ENCODE data around the gene C10orf62. TPM values are rescaled to one million over a fixed set of nuclear protein-coding genes. Genes with fewer than 3 reads are reported as not detected.
A peak's percentile ranks its signal among the peaks of the same experiment; 100 is the strongest.

Gene C10orf62
- total RNA-seq, 6 experiments from 2014 or later, result 1.2 to 4.1 (median 2.2) TPM; not detected in 1

DNA sequence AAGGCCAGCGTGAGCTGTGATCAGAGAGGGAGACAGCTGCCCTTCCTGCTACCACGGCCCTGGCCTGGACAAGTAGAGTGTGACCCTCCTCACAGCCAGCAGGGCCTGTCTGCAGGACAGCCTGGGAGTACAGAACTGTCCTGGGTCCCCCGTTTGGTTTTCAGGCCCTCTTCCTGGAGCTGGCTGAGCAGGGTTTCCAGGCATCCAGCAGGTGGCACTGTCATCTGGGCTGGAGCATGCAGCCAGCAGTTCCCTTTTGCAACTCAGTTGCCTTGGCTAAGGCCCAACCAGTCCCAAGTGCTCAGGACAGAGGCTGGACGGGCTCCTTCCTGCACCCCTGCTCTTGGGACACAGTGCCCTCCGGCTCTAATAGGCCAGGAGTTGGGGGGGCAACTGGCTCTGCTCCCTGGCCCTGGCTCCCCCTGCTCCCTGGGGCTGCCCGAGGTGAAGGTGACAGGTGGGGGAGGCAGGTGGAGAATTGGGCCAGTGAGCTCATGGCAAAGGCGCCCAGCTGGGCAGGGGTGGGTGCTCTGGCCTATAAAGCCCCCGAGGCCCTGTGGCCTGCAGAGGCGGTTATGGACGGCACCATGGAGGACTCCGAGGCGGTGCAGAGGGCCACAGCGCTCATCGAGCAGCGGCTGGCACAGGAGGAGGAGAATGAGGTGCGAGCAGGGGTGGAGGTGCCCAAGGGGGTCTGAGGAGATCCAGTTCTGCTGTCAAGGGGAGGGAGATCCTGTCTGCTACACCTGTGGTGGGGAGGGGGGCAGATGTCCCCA lies 17.1 kb upstream of the C10orf62 start, which contains the start of gene ANKRD2:
TSS of gene ANKRD2 (plus strand) at position 566 of the 776 bp plus-strand sequence. CDS start at position 576, 10 bp downstream.
- DNase-seq (peak; percentile 84 to 92 (median 89)), ATAC-seq (peak; percentile 79 to 88 (median 84))
- Histone ChIP-seq H3K36me3 (peaks cover 0 to 14% (median 0%) of the 10 kb centered on the region in 4 donors), H3K9me3 (no peaks in the 10 kb centered on the region), H3K27me3 (no peaks in the 10 kb centered on the region), H3K4me3 (no peak within 1 kb of the TSS), H3K4me1 (peaks cover 0 to 19% (median 8%) of the 10 kb centered on the region in 4 donors), H3K27ac (no peak within 1 kb of the TSS)
- intact Hi-C loops (cut with DNase I), result no loop called here
- TF ChIP-seq POLR2A (IDR thresholded peaks at IDR 0.05), result no peak
- TF ChIP-seq, protein P1, sequence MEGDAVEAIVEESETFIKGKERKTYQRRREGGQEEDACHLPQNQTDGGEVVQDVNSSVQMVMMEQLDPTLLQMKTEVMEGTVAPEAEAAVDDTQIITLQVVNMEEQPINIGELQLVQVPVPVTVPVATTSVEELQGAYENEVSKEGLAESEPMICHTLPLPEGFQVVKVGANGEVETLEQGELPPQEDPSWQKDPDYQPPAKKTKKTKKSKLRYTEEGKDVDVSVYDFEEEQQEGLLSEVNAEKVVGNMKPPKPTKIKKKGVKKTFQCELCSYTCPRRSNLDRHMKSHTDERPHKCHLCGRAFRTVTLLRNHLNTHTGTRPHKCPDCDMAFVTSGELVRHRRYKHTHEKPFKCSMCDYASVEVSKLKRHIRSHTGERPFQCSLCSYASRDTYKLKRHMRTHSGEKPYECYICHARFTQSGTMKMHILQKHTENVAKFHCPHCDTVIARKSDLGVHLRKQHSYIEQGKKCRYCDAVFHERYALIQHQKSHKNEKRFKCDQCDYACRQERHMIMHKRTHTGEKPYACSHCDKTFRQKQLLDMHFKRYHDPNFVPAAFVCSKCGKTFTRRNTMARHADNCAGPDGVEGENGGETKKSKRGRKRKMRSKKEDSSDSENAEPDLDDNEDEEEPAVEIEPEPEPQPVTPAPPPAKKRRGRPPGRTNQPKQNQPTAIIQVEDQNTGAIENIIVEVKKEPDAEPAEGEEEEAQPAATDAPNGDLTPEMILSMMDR (IDR thresholded peaks at IDR 0.05), result peak; percentile 89 to 97 (median 94)
- 62% methylated on average over 10 of the region's 16 CpGs for WGBS (ENCODE audit: insufficient coverage, low coverage, low lambda C conversion rate, missing lambda C conversion rate)

DNA sequence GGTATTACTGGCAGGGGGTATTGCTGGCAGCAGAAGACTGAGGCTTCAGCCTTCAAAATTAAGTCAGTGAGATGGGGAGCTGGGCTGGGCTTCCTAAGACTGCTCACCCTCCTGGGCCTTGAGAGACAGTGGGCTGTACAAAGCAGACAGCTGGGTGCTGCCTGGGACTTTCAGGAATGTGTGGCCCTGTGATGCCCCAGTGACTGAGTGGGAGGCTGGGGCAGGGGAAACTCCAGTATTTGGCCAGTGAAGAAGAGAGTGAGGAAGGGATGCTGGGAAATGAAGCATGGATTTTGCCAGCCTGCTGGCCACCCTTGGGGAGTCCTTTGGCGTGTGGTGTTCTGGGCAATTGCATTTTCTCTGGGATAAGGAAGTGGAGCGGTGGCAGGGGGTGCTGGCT lies 16.5 kb upstream of the C10orf62 start:
- Histone ChIP-seq H3K27ac (no peak overlapping the region), H3K9me3 (no peaks in the 10 kb centered on the region), H3K27me3 (no peaks in the 10 kb centered on the region), H3K4me3 (no peak overlapping the region), H3K4me1 (peaks cover 0 to 19% (median 8%) of the 10 kb centered on the region in 4 donors), H3K36me3 (peaks cover 0 to 14% (median 0%) of the 10 kb centered on the region in 4 donors)
- DNase-seq (no peak), ATAC-seq (no peak)
- WGBS (ENCODE audit: insufficient coverage, low coverage, low lambda C conversion rate, missing lambda C conversion rate), result no CpG with 5 or more reads among the region's 2 CpGs
- intact Hi-C loops (cut with DNase I), result no loop called here
- no peak for TF ChIP-seq POLR2A (IDR thresholded peaks at IDR 0.05)
- TF ChIP-seq, protein P1 (IDR thresholded peaks at IDR 0.05), result no peak

DNA sequence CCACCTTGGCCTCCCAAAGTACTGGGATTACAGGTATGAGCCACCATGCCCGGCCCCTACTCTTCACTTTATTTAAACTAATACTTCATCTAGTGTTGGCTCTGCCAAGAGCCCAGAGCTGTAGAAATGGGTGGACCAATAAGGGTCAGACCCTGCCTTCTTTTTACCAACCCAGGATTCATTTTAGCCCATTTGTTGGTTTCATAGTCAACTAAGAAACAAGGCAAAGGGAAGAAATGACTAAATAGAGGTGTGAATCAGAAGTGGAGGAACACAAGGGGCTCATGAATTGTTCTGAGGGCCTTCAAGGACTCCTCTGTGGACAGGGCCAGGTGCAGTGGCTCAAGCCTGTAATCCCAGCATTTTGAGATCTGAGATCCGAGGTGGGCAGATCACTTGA lies 15.8 kb upstream of the C10orf62 start:
- Histone ChIP-seq H3K4me1 (peaks cover 0 to 19% (median 8%) of the 10 kb centered on the region in 4 donors), H3K27ac (no peak overlapping the region), H3K27me3 (no peaks in the 10 kb centered on the region), H3K36me3 (peaks cover 0 to 12% (median 0%) of the 10 kb centered on the region in 4 donors), H3K9me3 (no peaks in the 10 kb centered on the region), H3K4me3 (no peak overlapping the region)
- no peak for TF ChIP-seq POLR2A (IDR thresholded peaks at IDR 0.05)
- TF ChIP-seq, protein P1 (IDR thresholded peaks at IDR 0.05), result no peak
- 66% methylated on average over 2 of the region's 2 CpGs for WGBS (ENCODE audit: insufficient coverage, low coverage, low lambda C conversion rate, missing lambda C conversion rate)
- no peak for DNase-seq
- ATAC-seq, result no peak
- intact Hi-C loops (cut with DNase I), result no loop called here

DNA sequence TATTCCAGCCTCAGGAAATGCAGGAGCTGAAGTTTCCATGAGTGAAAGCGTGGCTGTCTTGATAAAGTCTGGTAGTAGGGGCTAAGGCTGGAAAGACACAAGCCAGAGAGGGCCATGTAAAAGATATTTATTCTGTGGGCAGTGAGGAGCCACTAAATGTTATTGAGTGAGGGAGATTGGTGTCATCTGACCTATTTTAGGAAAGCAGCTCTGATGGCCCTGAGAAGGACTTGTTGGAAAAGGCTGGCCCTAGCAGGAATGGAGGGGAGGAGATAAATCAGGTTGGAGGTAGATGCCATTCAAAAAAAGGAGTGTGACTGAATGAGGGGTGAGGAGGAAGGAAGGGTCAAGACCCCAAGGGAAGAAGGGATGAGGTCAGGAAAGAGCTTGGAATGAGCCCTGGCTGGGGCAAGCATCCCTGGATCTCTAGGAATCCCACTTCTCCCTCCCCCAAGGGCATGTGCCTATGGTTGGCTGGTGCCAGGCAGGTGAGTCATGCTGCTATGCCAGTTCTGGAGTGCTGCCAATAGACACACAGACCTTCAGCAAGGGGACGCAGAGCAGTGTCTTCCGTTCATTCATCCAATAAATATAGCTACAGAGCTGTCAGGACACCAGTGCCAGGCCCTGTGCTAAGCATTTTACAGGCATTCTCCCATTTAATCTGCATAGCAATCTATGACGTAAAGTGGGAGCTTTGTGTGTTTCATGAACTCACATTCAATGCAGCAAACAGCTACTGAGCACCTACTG lies 15.0 kb upstream of the C10orf62 start:
- intact Hi-C loops (cut with DNase I), result no loop called here
- DNase-seq (peak; percentile 80 to 91 (median 89)), ATAC-seq (peak; percentile 86 to 90 (median 88))
- Histone ChIP-seq H3K27me3 (no peaks in the 10 kb centered on the region), H3K4me3 (no peak overlapping the region), H3K36me3 (peaks cover 0 to 7% (median 0%) of the 10 kb centered on the region in 4 donors), H3K27ac (peak overlapping the region; percentile 49 to 83 (median 62)), H3K9me3 (no peaks in the 10 kb centered on the region), H3K4me1 (peaks cover 0 to 19% (median 8%) of the 10 kb centered on the region in 4 donors)
- 46% methylated on average over 3 of the region's 4 CpGs for WGBS (ENCODE audit: insufficient coverage, low coverage, low lambda C conversion rate, missing lambda C conversion rate)
- no peak for TF ChIP-seq POLR2A (IDR thresholded peaks at IDR 0.05)
- TF ChIP-seq, protein P1 (IDR thresholded peaks at IDR 0.05), result no peak

Measured in right lobe of liver (tissue), 6 donors.